ENCODE results near the gene NAPG. TPM values are rescaled to one million over a fixed set of nuclear protein-coding genes. Genes with fewer than 3 reads are reported as not detected.
"Not testable (repeated sequence)": the region's sequence is repeated elsewhere in the genome, so short reads cannot be mapped to it uniquely, and the experiment has no call there.

NAPG gene
- total RNA-seq, 1 donor from 2014 or later, result 28.1 TPM

DNA sequence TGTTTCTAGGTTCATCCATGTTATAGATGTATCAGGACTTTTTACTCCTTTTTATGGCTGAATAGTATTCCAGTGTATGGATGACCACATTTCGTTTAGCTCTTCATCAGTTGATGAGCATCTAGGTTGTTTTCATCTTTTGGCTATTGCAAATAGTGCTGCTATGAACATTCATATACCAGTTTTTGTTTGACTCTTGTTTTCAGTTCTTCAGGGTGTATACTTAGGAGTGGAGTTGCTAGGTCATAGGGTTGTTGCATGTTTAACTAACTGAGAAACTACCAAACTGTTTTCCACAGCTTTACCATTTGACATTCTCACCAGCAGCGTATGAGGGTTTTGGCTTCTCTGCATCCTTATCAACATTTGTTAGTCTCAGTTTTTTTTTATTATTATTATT, 25.8 kb upstream of the NAPG start:
- no peaks in the 10 kb centered on the region for H3K27me3 ChIP-seq (ENCODE audit: low read depth)
- no peak overlapping the region for H3K27ac ChIP-seq
- ATAC-seq (no peak), DNase-seq (no peak)
- no peak overlapping the region for H3K4me3 ChIP-seq
- no peaks in the 10 kb centered on the region for H3K4me1 ChIP-seq
- TF ChIP-seq, protein P1, sequence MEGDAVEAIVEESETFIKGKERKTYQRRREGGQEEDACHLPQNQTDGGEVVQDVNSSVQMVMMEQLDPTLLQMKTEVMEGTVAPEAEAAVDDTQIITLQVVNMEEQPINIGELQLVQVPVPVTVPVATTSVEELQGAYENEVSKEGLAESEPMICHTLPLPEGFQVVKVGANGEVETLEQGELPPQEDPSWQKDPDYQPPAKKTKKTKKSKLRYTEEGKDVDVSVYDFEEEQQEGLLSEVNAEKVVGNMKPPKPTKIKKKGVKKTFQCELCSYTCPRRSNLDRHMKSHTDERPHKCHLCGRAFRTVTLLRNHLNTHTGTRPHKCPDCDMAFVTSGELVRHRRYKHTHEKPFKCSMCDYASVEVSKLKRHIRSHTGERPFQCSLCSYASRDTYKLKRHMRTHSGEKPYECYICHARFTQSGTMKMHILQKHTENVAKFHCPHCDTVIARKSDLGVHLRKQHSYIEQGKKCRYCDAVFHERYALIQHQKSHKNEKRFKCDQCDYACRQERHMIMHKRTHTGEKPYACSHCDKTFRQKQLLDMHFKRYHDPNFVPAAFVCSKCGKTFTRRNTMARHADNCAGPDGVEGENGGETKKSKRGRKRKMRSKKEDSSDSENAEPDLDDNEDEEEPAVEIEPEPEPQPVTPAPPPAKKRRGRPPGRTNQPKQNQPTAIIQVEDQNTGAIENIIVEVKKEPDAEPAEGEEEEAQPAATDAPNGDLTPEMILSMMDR (IDR thresholded peaks at IDR 0.05), result no peak
- intact Hi-C loops (cut with DNase I), result no loop called here
- peaks cover 8% of the 10 kb centered on the region for H3K9me3 ChIP-seq
- H3K36me3 ChIP-seq, result no peaks in the 10 kb centered on the region

DNA sequence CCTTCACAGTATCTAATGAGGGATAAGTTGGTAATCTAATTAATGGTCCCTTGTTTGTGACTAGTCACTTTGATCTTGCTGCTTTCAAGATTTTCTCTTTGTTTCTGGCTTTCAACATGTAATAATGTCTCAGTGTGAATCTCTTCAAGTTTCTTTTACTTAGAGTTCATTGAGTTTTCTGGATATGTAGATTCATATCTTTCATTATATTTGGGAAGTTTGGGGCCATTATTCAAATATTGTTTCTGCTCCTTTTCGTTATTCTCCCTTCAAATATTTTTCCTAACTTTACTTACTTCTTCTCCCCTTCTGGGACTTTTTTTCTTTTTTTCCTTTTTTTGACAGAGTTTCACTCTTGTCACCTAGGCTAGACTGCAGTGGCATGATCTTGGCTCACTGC, 21.1 kb upstream of the NAPG start:
- H3K27me3 ChIP-seq (ENCODE audit: low read depth), result no peaks in the 10 kb centered on the region
- H3K36me3 ChIP-seq, result no peaks in the 10 kb centered on the region
- intact Hi-C loops (cut with DNase I), result no loop called here
- H3K9me3 ChIP-seq, result peaks cover 23% of the 10 kb centered on the region
- ATAC-seq (no peak), DNase-seq (no peak)
- no peak overlapping the region for H3K27ac ChIP-seq
- no peak overlapping the region for H3K4me3 ChIP-seq
- TF ChIP-seq, protein P1 (IDR thresholded peaks at IDR 0.05), result no peak
- no peaks in the 10 kb centered on the region for H3K4me1 ChIP-seq

DNA sequence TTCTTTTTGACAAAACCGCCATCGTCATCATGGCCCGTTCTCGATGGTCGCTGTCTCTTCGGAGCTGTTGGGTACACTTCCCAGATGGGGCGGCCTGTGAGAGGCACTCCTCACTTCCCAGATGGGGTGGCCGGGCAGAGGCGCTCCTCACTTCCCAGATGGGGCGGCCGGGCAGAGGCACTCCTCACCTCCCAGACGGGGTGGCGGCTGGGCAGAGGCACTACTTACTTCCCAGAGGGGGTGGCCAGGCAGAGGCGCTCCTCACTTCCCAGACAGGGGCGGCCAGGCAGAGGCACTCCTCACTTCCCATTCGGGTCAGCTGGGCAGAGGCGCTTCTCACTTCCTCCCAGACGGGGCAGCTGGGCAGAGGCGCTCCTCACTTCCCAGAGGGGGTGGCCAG, 19.9 kb upstream of the NAPG start:
- H3K9me3 ChIP-seq, result peaks cover 23% of the 10 kb centered on the region
- ATAC-seq; H3K36me3 ChIP-seq; intact Hi-C loops (cut with DNase I); H3K4me3 ChIP-seq; H3K27me3 ChIP-seq (ENCODE audit: low read depth); H3K4me1 ChIP-seq; DNase-seq; H3K27ac ChIP-seq: not testable (repeated sequence)

DNA sequence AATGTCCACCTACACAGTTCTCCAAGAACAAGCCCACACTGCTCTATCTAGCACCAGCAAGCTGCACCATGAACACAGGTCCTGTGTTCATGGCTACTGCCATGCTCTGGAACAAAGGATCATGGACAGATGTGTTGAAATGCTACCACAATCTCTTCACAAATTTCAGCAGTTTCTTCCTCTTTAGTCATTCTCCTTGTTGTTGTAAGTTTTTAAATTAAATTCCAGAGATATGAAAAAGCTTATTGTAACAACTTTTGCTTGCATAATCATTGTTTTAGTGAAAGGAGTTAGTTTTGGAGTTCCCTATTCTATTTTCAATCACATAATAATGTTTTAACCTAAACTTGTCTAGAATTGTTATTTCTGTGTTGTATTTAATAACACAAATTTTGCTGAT, 17.2 kb upstream of the NAPG start:
- DNase-seq, result no peak

DNA sequence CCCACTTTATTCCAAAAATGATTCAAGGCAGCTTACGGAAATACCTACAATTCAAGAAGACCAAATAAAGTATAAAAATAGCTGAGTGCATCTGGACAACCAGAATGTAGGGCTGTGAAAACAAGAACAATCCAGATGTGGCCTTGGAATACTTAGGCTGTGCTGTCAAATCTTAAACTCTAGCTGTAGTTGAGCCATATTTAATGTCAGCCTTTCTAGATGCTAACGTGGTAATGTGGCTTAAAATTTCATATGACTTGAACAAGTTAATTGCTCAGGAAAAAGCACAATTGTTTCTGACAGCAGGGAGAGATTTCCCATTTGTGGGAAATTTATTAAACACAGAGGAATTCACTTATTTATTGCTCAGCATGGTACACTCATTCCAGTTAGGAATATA, 14.6 kb upstream of the NAPG start:
- peaks cover 14% of the 10 kb centered on the region for H3K9me3 ChIP-seq
- intact Hi-C loops (cut with DNase I), result no loop called here
- ATAC-seq (no peak), DNase-seq (no peak)
- no peaks in the 10 kb centered on the region for H3K36me3 ChIP-seq
- H3K27me3 ChIP-seq (ENCODE audit: low read depth), result no peaks in the 10 kb centered on the region
- no peaks in the 10 kb centered on the region for H3K4me1 ChIP-seq
- H3K27ac ChIP-seq, result no peak overlapping the region
- TF ChIP-seq, protein P1 (IDR thresholded peaks at IDR 0.05), result no peak
- no peak overlapping the region for H3K4me3 ChIP-seq

More for the DNA sequence above, 17.2 kb upstream of the NAPG start:
- Histone ChIP-seq H3K27me3 (ENCODE audit: low read depth) (no peaks in the 10 kb centered on the region), H3K36me3 (no peaks in the 10 kb centered on the region), H3K4me3 (no peak overlapping the region), H3K4me1 (no peaks in the 10 kb centered on the region), H3K9me3 (peaks cover 23% of the 10 kb centered on the region), H3K27ac (no peak overlapping the region)
- no peak for ATAC-seq
- intact Hi-C loops (cut with DNase I), result no loop called here
- TF ChIP-seq, protein P1 (IDR thresholded peaks at IDR 0.05), result no peak

DNA sequence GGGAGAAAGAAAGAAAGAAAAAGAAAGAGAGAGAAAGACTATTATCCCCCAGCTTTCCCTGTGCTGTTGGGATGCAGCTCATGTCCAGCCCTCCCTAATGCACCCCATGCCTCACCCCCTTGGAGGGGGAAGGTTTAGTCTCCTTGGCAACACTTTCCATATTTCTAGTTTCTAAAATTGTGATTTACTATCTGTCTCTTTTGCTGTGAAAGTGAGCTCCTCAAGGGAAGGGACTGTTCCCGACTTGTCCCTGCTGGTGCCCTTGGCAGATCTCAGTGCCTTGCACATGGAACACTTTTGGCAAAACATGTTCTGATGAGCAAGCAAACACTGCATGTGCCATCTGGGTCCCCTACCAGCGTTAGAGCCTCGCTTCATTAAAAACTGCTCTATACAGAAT, 11.7 kb upstream of the NAPG start:
- no peaks in the 10 kb centered on the region for H3K36me3 ChIP-seq
- intact Hi-C loops (cut with DNase I), result no loop called here
- TF ChIP-seq, protein P1 (IDR thresholded peaks at IDR 0.05), result no peak
- H3K27me3 ChIP-seq (ENCODE audit: low read depth), result no peaks in the 10 kb centered on the region
- no peaks in the 10 kb centered on the region for H3K9me3 ChIP-seq
- H3K4me1 ChIP-seq, result peaks cover 11% of the 10 kb centered on the region
- no peak overlapping the region for H3K4me3 ChIP-seq
- DNase-seq (no peak), ATAC-seq (peak in 1 of 2 donors; percentile 29)
- no peak overlapping the region for H3K27ac ChIP-seq
